ENCODE measurements around the gene ZNF546.
"Not testable (repeated sequence)": the region's sequence is repeated elsewhere in the genome, so short reads cannot be mapped to it uniquely, and the experiment has no call there.

ZNF546 gene

DNA sequence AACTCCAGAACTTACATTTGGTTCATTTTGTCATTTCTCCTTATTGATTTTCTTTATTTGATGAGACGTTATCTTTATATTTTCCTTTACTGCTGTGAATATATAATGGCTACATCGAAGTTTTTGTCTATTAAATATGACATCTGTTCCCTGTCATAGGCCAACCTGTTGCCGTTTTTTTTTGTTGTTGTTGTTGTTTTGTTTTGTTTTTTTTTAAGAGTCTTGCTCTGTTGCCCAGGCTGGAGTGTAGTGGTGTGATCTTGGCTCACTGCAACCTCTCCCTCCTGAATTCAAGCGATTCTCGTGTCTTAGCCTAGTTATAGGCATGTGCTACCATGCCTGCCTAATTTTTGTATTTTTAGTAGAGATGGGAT, 29.7 kb downstream of the ZNF546 start:
- H3K4me3 ChIP-seq (ENCODE audit: low read depth, low read length) = no peak overlapping the region
- TF ChIP-seq, protein P1, sequence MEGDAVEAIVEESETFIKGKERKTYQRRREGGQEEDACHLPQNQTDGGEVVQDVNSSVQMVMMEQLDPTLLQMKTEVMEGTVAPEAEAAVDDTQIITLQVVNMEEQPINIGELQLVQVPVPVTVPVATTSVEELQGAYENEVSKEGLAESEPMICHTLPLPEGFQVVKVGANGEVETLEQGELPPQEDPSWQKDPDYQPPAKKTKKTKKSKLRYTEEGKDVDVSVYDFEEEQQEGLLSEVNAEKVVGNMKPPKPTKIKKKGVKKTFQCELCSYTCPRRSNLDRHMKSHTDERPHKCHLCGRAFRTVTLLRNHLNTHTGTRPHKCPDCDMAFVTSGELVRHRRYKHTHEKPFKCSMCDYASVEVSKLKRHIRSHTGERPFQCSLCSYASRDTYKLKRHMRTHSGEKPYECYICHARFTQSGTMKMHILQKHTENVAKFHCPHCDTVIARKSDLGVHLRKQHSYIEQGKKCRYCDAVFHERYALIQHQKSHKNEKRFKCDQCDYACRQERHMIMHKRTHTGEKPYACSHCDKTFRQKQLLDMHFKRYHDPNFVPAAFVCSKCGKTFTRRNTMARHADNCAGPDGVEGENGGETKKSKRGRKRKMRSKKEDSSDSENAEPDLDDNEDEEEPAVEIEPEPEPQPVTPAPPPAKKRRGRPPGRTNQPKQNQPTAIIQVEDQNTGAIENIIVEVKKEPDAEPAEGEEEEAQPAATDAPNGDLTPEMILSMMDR (IDR thresholded peaks at IDR 0.05; ENCODE audit: control insufficient read depth, extremely low read depth, insufficient read depth) = no peak
- DNase-seq (ENCODE audit: low read depth) = no peak

DNA sequence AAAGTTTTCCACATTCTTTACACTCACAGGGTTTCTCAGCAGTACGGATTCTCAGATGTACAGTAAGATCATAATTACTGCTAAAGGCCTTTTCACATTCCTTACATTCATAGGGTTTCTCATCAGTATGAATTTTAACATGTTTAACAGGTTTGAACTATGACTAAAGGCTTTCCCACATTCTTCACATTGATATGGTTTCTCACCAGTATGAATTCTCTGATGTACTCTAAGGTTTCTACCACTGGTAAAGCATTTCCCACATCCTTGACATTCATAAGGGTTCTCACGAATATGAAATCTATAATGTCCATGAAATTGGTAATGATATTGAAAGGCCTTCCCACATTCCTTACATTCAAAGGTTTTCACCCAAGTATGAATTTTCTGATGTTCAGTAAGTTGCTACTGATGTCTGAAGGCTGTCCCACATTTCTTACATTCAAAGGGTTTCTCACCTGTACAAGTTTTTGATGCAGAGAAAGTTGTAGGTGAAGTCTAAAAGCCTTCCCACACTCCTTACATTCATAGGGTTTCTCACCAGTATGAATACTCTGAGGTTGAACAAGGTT, 37.2 kb downstream of the ZNF546 start:
- DNase-seq (ENCODE audit: low read depth) = no peak
- H3K4me3 ChIP-seq (ENCODE audit: low read depth, low read length) = no peak overlapping the region
- TF ChIP-seq, protein P1 (IDR thresholded peaks at IDR 0.05; ENCODE audit: control insufficient read depth, extremely low read depth, insufficient read depth) = no peak

DNA sequence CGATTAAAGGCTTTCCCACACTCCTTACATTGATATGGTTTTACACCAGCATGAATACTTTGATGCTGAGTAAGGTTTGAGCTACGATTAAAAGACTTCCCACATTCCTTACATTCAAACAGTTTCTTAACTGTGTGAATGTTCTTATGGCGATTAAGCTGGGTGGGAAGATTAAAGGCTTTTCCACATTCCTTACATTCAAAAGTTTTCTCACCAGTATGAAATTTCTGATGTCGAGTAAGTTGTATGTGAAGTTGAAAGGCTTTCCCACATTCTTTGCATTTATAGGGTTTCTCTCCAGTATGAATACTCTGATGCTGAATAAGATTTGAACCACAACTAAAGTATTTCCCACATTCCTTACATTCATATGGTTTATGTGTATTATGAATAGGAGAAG, 39.1 kb downstream of the ZNF546 start:
- no peak for DNase-seq (ENCODE audit: low read depth)
- TF ChIP-seq, protein P1 (IDR thresholded peaks at IDR 0.05; ENCODE audit: control insufficient read depth, extremely low read depth, insufficient read depth) = no peak
- no peak overlapping the region for H3K4me3 ChIP-seq (ENCODE audit: low read depth, low read length)

DNA sequence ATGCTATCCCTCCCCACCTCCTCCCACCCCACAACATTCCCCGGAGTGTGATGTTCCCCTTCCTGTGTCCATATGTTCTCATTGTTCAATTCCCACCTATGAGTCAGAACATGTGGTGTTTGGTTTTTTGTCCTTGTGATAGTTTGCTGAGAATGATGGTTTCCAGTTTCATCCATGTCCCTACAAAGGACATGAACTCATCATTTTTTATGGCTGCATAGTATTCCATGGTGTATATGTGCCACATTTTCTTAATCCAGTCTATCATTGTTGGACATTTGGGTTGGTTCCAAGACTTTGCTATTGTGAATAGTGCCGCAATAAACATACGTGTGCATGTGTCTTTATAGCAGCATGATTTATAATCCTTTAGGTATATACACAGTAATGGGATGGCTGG, 41.2 kb downstream of the ZNF546 start:
- H3K4me3 ChIP-seq (ENCODE audit: low read depth, low read length); DNase-seq (ENCODE audit: low read depth): not testable (repeated sequence)

DNA sequence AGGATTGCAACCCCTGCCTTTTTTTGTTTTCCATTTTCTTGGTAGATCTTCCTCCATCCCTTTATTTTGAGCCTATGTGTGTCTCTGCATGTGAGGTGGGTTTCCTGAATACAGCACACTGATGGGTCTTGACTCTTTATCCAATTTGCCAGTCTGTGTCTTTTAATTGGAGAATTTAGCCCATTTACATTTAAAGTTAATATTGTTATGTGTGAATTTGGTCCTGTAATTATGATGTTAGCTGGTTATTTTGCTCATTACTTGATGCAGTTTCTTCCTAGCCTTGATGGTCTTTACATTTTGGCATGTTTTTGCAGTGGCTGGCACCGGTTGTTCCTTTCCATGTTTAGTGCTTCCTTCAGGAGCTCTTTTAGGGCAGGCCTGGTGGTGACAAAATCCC, 44.9 kb downstream of the ZNF546 start:
- DNase-seq (ENCODE audit: low read depth); H3K4me3 ChIP-seq (ENCODE audit: low read depth, low read length): not testable (repeated sequence)

DNA sequence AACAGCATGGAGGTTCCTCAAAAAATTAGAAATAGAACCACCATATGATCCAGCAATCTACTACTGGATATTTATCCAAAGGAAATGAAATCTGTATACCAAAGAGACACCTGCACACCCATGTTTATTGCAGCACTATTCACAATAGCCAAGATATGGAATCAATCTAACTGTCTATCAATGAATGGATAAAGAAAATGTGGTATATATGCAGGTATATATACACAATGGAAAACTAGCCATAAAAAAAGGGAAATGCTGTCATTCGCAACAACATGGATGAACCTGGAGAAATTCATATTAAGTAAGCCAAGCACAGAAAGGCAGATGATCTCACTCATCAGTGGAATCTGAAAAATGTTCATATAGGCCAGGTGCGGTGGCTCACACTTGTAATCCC, 56.6 kb downstream of the ZNF546 start:
- TF ChIP-seq, protein P1 (IDR thresholded peaks at IDR 0.05; ENCODE audit: control insufficient read depth, extremely low read depth, insufficient read depth) = no peak
- no peak for DNase-seq (ENCODE audit: low read depth)
- no peak overlapping the region for H3K4me3 ChIP-seq (ENCODE audit: low read depth, low read length)

DNA sequence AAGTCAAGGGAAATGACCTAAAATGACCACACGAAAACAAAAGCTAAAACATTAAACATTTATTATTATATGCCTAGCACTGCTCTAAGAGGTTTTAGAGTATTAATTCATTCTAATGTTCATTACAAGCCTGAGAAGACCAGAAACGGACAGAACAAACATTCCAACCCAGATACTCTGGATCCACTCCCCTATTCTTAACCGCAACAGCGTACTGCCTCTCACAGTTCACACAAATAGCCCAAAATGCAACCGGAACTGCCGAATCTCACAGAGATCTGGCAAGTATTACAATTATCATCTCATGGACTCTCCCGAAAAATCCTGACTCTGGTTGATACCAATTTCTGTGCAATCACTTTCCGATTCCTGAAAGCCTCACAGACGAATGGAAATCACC, 57.8 kb downstream of the ZNF546 start:
- TF ChIP-seq, protein P1 (IDR thresholded peaks at IDR 0.05; ENCODE audit: control insufficient read depth, extremely low read depth, insufficient read depth) = no peak
- H3K4me3 ChIP-seq (ENCODE audit: low read depth, low read length) = peak overlapping the region; percentile 91

DNA sequence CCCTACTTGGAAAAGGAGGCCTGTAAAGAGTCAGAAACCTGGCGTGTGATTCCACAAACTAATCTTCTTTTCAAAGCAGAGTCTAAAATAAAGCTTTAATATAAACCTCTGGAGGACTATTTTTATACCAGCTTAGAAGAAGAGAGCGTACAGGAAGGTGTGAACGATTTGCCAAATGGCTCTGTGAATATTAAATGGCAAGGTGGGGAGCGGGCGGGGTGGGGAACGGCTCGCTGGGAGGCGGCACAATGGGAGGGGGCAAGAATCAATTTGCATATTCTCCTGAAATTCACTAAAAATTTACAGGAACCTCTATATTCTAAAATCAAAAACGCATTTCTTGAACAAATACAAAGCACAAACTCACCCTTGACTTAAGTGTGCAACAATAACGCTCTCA, 58.2 kb downstream of the ZNF546 start:
- TF ChIP-seq, protein P1 (IDR thresholded peaks at IDR 0.05; ENCODE audit: control insufficient read depth, extremely low read depth, insufficient read depth) = no peak
- peak overlapping the region; percentile 91 for H3K4me3 ChIP-seq (ENCODE audit: low read depth, low read length)
- DNase-seq (ENCODE audit: low read depth) = no peak

More for the DNA sequence above, 57.8 kb downstream of the ZNF546 start:
- no peak for DNase-seq (ENCODE audit: low read depth)

Data from LNCaP clone FGC (cell line).